Mammary epithelial cell (primary cell): Measurements from ENCODE around the gene LGALS8.

Experiments
- CTCF ChIP-seq, 2 donors: IDR thresholded peaks in 1 of 2; conservative IDR thresholded peaks in 1 of 2; 2 replicates each; pipeline ENCODE4 v1.5.1; 2011 to 2012; ENCODE audit warnings: inconsistent platforms in 2 of 2, low read length in 2 of 2, mild to moderate bottlenecking in 2 of 2, control low read depth in 1 of 2, low read depth in 1 of 2; ENCODE audit not compliant: insufficient read depth in 1 of 2; ENCODE audit errors: extremely low read depth in 1 of 2
- EZH2 ChIP-seq: IDR thresholded peaks from 2 replicates; pipeline ENCODE4 v1.6.1; 2012; ENCODE audit warnings: low read length, inconsistent platforms, borderline replicate concordance

- no peak for TF ChIP-seq CTCF (conservative IDR thresholded peaks at IDR 0.05 in 1 of 2, IDR thresholded peaks at IDR 0.05 in 1 of 2; ENCODE audit: extremely low read depth in 1 of 2, insufficient read depth in 1 of 2, low read depth in 1 of 2, low read length in 2 of 2)
- no peak for TF ChIP-seq EZH2
Observed at GRCh38 chr1:236545621-236546169, 21.9 kb downstream of the LGALS8 start.
